Skeletal muscle tissue (tissue), 2 donors: ENCODE measurements around the gene PGC. TPM values are rescaled to one million over a fixed set of nuclear protein-coding genes. Genes with fewer than 3 reads are reported as not detected.

ENCODE experiments used
- small RNA-seq: library from RNA; depleted of rRNA; stranded (forward); fragments of <200 nt; gene quantifications from one replicate; pipeline ENCODE3, GENCODE V24; 2014
- total RNA-seq: library from RNA; depleted of rRNA; stranded (reverse); fragments of >200 nt; gene quantifications from one replicate; pipeline ENCODE4 v1.2.3, GENCODE V29; 2014

The PGC gene
- total RNA-seq, 1 donor from 2014 or later = 0.52 TPM

Small RNA genes lying within 50 kb of the gene (small RNA-seq; reads per million reads assigned to genes)
- gene AL365205.2 = not detected
- not detected for gene AL365205.3

Other genes with a start within 250 kb of the PGC start
- 1.6 TPM for gene FOXP4, start 201.0 kb downstream of the PGC start, total RNA-seq
- gene MDFI, start 108.9 kb downstream of the PGC start, total RNA-seq = 37.1 TPM
- gene TFEB, start 11.8 kb downstream of the PGC start, total RNA-seq = 7.8 TPM
- gene FRS3, start 32.5 kb upstream of the PGC start, total RNA-seq = 1.6 TPM
- gene PRICKLE4, start 33.4 kb upstream of the PGC start, total RNA-seq = 2.6 TPM
- 92.4 TPM for gene TOMM6, start 40.3 kb upstream of the PGC start, total RNA-seq
- gene USP49, start 148.0 kb upstream of the PGC start, total RNA-seq = 1.6 TPM
- 17.2 TPM for gene MED20, start 173.7 kb upstream of the PGC start, total RNA-seq
- 21.9 TPM for gene BYSL, start 174.1 kb upstream of the PGC start, total RNA-seq
- 21.9 TPM for gene CCND3, start 194.4 kb upstream of the PGC start, total RNA-seq